Esophagus squamous epithelium (tissue), 4 donors: ENCODE results near the gene SCMH1.

ENCODE experiments used
- POLR2A ChIP-seq, 4 donors: fragments of 450-650 bp; IDR thresholded peaks; one replicate each; pipeline ENCODE4 v1.6.1; 2017; ENCODE audit warnings: antibody characterized with exemption in 4 of 4, mild to moderate bottlenecking in 4 of 4, moderate library complexity in 3 of 4
- TF ChIP-seq, protein P1 (sequence below), 6 experiments: fragments of 450-650 bp in 4 of 6; fragments of 200-600 bp in 2 of 6; sonication (generic) in 2 of 6; IDR thresholded peaks; one replicate each; pipeline ENCODE4 v1.5.1; 2016 to 2019; ENCODE audit warnings: antibody characterized with exemption in 6 of 6, mild to moderate bottlenecking in 4 of 6, moderate library complexity in 4 of 6

DNA sequence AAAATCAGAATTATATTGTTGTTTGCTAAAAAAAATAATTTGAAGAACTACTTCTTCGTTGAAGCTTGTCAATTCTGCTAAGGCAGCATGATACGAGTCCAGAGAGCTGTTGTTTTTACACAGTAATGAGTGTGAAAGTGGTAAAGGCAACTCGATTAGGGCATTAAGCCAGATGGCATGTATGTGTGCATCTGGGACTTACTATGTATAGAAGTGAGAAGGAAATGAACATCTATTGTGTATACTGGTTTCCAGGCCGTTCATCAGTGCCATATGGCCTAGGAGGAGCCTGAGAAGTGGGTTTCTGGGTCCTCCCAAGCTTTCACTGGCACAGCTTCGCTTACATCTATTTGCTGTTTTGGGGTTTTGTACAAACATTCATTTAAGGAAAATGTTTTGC lies 256.9 kb downstream of the SCMH1 start:
- TF ChIP-seq, protein P1, sequence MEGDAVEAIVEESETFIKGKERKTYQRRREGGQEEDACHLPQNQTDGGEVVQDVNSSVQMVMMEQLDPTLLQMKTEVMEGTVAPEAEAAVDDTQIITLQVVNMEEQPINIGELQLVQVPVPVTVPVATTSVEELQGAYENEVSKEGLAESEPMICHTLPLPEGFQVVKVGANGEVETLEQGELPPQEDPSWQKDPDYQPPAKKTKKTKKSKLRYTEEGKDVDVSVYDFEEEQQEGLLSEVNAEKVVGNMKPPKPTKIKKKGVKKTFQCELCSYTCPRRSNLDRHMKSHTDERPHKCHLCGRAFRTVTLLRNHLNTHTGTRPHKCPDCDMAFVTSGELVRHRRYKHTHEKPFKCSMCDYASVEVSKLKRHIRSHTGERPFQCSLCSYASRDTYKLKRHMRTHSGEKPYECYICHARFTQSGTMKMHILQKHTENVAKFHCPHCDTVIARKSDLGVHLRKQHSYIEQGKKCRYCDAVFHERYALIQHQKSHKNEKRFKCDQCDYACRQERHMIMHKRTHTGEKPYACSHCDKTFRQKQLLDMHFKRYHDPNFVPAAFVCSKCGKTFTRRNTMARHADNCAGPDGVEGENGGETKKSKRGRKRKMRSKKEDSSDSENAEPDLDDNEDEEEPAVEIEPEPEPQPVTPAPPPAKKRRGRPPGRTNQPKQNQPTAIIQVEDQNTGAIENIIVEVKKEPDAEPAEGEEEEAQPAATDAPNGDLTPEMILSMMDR (IDR thresholded peaks at IDR 0.05) = no peak
- TF ChIP-seq POLR2A (IDR thresholded peaks at IDR 0.05) = no peak
